HG03378 (cell line): ENCODE data around the gene AMELX.

ENCODE experiments used
- ATAC-seq: cut with Tn5 transposase; IDR thresholded peaks from one replicate; pipeline ENCODE4 v1.9.1; 2021; ENCODE audit warnings: mild to moderate bottlenecking, moderate library complexity; ENCODE audit not compliant: unreplicated experiment

Gene AMELX

GRCh38 chrX:11293113-11293512 is at the start of gene AMELX:
Gene AMELX (plus strand): TSS chrX:11293413. CDS start chrX:11294789, 1,376 bp downstream.
- ATAC-seq, result no peak

GRCh38 chrX:11244636-11245035 is 48.6 kb upstream of the AMELX start:
- no peak for ATAC-seq

- ATAC-seq, result no peak
Measured at GRCh38 chrX:11254417-11255109, 38.6 kb upstream of the AMELX start.

GRCh38 chrX:11257290-11257689 is 35.9 kb upstream of the AMELX start:
- ATAC-seq, result no peak

GRCh38 chrX:11257711-11258110 is 35.5 kb upstream of the AMELX start:
- no peak for ATAC-seq

GRCh38 chrX:11259437-11259836 is 33.8 kb upstream of the AMELX start:
- ATAC-seq, result no peak

- no peak for ATAC-seq
Measured at GRCh38 chrX:11261260-11261659, 32.0 kb upstream of the AMELX start.

- no peak for ATAC-seq
Measured at GRCh38 chrX:11264925-11265324, 28.3 kb upstream of the AMELX start.

- no peak for ATAC-seq
Measured at GRCh38 chrX:11265352-11265751, 27.9 kb upstream of the AMELX start.

- ATAC-seq, result no peak
Measured at GRCh38 chrX:11266573-11267003, 26.6 kb upstream of the AMELX start.

- ATAC-seq, result no peak
Measured at GRCh38 chrX:11267425-11267824, 25.8 kb upstream of the AMELX start.

GRCh38 chrX:11269006-11269405 is 24.2 kb upstream of the AMELX start:
- ATAC-seq, result no peak

- ATAC-seq, result no peak
Measured at GRCh38 chrX:11269996-11270395, 23.2 kb upstream of the AMELX start.

GRCh38 chrX:11272290-11272689 is 20.9 kb upstream of the AMELX start:
- no peak for ATAC-seq

GRCh38 chrX:11272863-11273262 is 20.4 kb upstream of the AMELX start:
- no peak for ATAC-seq

GRCh38 chrX:11273544-11273943 is 19.7 kb upstream of the AMELX start:
- ATAC-seq, result no peak

- ATAC-seq, result no peak
Measured at GRCh38 chrX:11282043-11282442, 11.2 kb upstream of the AMELX start.

- no peak for ATAC-seq
Measured at GRCh38 chrX:11285651-11286050, 7.6 kb upstream of the AMELX start.

GRCh38 chrX:11287505-11287904 is 5.7 kb upstream of the AMELX start:
- no peak for ATAC-seq

GRCh38 chrX:11290416-11291102 is 2.7 kb upstream of the AMELX start:
- no peak for ATAC-seq

- no peak for ATAC-seq
Measured at GRCh38 chrX:11296051-11296450, 2.8 kb downstream of the AMELX start.

GRCh38 chrX:11298600-11298999 is 5.4 kb downstream of the AMELX start:
- no peak for ATAC-seq

- ATAC-seq, result no peak
Measured at GRCh38 chrX:11304829-11305228, 11.6 kb downstream of the AMELX start.
